Caco-2 (cell line): ENCODE data around the gene GPR3. TPM values are rescaled to one million over a fixed set of nuclear protein-coding genes. Genes with fewer than 3 reads are reported as not detected.

Experiments used
- BruUV-seq: library from RNA; stranded (reverse); fragments of 400-500 nt; replicated peaks from 2 replicates; lab custom pipeline; 2021; lab: Mats Ljungman, UMichigan
- CTCF ChIA-PET: fragments of 300-600 bp; sonication (Branson Sonifier 250); formaldehyde crosslinking; loops from one replicate; lab custom pipeline; 2022; ENCODE audit warnings: antibody characterized with exemption; lab: Charles Lee
- POLR2A ChIA-PET: fragments of 300-600 bp; sonication (Branson Sonifier 250); formaldehyde crosslinking; loops from one replicate; lab custom pipeline; 2022; ENCODE audit warnings: antibody characterized with exemption; lab: Charles Lee
- DNase-seq, 2 experiments: peaks; one replicate each; pipeline versions ENCODE4 v3.0.0 to v3.0.0-alpha.2; 2020 to 2022
- H3K27me3 ChIP-seq: replicated peaks from 2 replicates; pipeline ENCODE4 v1.6.0; 2011; ENCODE audit warnings: low read length; ENCODE audit not compliant: control insufficient read depth, insufficient read depth
- H3K36me3 ChIP-seq: 2 replicates; pipeline ENCODE4 v1.5.1; 2011; ENCODE audit warnings: low read length; ENCODE audit not compliant: control insufficient read depth, insufficient read depth
- H3K4me1 ChIP-seq: fragments of 250-450 bp; sonication (Bioruptor Pico); 2 replicates; pipeline ENCODE4 v1.5.1; 2020; ENCODE audit warnings: mild to moderate bottlenecking
- H3K4me3 ChIP-seq: 2 replicates; pipeline ENCODE4 v1.5.1; 2011; ENCODE audit warnings: low read depth, mild to moderate bottlenecking, control low read depth, low read length
- H3K9me3 ChIP-seq: fragments of 250-450 bp; sonication (Bioruptor Pico); 2 replicates; pipeline ENCODE4 v1.5.1; 2020; ENCODE audit warnings: mild to moderate bottlenecking, moderate library complexity
- H3K27ac Mint-ChIP-seq: one replicate; pipeline ENCODE4 v1.8.0; 2022; ENCODE audit warnings: mixed read lengths; ENCODE audit not compliant: unreplicated experiment
- H3K27me3 Mint-ChIP-seq: one replicate; pipeline ENCODE4 v1.8.0; 2022; ENCODE audit warnings: mixed read lengths; ENCODE audit not compliant: insufficient read depth, unreplicated experiment
- H3K36me3 Mint-ChIP-seq: one replicate; pipeline ENCODE4 v1.8.0; 2022; ENCODE audit warnings: mild to moderate bottlenecking, mixed read lengths; ENCODE audit not compliant: insufficient read depth, unreplicated experiment
- H3K4me1 Mint-ChIP-seq: one replicate; pipeline ENCODE4 v1.8.0; 2022; ENCODE audit warnings: low read depth, mixed read lengths; ENCODE audit not compliant: unreplicated experiment
- H3K4me3 Mint-ChIP-seq: one replicate; pipeline ENCODE4 v1.8.0; 2022; ENCODE audit warnings: mild to moderate bottlenecking, moderate library complexity, mixed read lengths; ENCODE audit not compliant: unreplicated experiment
- H3K9me3 Mint-ChIP-seq: one replicate; pipeline ENCODE4 v1.8.0; 2022; ENCODE audit warnings: mixed read lengths; ENCODE audit not compliant: unreplicated experiment
- intact Hi-C: fragments of 100-400 bp; cut with micrococcal nuclease; formaldehyde crosslinking; loops from one replicate; pipeline ENCODE4 v1.10.0; 2022; ENCODE audit not compliant: unreplicated experiment
- total RNA-seq: library from RNA; stranded (reverse); gene quantifications from 2 replicates; pipeline ENCODE4 v1.2.3, GENCODE V29; 2022
- TF ChIP-seq, protein P1 (sequence below), 2 experiments: fragments of 200-600 bp in 1 of 2; IDR thresholded peaks; 1 replicate in 1 of 2; 2 replicates in 1 of 2; pipeline versions ENCODE4 v1.5.1 to v1.8.0; 2011 to 2022; ENCODE audit warnings: antibody characterized with exemption in 1 of 2, control low read depth in 1 of 2, inconsistent platforms in 1 of 2, low read depth in 1 of 2, low read length in 1 of 2, mild to moderate bottlenecking in 1 of 2, moderate library complexity in 1 of 2; ENCODE audit not compliant: insufficient read depth in 1 of 2, severe bottlenecking in 1 of 2, unreplicated experiment in 1 of 2

GPR3 gene
- total RNA-seq, 1 experiment from 2014 or later = 0.91 TPM

DNA sequence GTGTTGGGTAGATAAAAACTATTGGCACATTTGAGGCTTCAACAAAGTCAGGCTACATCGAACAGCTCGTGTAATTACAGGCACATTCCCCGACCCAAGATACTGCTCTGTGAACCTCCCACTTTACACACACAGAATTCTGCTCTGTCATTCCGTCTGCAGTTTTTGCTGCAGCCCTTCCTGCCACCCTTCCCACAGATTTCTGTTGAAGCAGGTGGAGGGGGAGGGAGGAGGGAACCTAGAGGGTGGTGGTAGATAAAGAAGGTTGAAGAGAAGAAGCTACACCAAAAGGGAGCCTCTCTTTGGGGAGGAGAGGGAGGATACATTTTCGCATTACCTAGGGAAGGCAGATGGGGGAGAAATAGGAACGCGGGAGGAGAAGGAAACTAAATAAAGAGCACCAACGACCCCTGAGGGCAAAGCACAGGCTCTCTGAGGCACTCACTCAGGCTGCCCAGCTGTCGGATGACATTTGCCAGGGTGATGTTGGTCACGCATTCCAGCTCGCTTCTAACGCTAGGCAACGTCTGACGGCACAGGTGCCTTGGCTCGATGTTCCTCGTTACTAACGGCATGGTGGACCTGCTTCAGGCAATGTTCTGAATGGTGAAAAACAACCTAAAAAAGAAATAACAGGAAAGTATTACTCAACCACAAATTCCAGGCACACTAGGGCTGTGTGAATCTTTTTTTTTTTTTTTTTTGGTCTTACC, 36.0 kb downstream of the GPR3 start:
- POLR2A ChIA-PET = no interaction called here
- no peak for DNase-seq
- TF ChIP-seq, protein P1, sequence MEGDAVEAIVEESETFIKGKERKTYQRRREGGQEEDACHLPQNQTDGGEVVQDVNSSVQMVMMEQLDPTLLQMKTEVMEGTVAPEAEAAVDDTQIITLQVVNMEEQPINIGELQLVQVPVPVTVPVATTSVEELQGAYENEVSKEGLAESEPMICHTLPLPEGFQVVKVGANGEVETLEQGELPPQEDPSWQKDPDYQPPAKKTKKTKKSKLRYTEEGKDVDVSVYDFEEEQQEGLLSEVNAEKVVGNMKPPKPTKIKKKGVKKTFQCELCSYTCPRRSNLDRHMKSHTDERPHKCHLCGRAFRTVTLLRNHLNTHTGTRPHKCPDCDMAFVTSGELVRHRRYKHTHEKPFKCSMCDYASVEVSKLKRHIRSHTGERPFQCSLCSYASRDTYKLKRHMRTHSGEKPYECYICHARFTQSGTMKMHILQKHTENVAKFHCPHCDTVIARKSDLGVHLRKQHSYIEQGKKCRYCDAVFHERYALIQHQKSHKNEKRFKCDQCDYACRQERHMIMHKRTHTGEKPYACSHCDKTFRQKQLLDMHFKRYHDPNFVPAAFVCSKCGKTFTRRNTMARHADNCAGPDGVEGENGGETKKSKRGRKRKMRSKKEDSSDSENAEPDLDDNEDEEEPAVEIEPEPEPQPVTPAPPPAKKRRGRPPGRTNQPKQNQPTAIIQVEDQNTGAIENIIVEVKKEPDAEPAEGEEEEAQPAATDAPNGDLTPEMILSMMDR (IDR thresholded peaks at IDR 0.05; ENCODE audit: insufficient read depth in 1 of 2, low read depth in 1 of 2, low read length in 1 of 2, severe bottlenecking in 1 of 2, unreplicated experiment in 1 of 2) = no peak
- H3K36me3 ChIP-seq = no peaks in the 10 kb centered on the region
- Mint-ChIP-seq H3K9me3 (no peaks in the 10 kb centered on the region), H3K4me1 (no peaks in the 10 kb centered on the region), H3K36me3 (peaks cover 19% of the 10 kb centered on the region), H3K27ac (peak overlapping the region; percentile 25), H3K27me3 (no peaks in the 10 kb centered on the region), H3K4me3 (no peak overlapping the region)
- BruUV-seq = no TSS peak
- no peaks in the 10 kb centered on the region for H3K27me3 ChIP-seq
- intact Hi-C loops = no loop called here
- CTCF ChIA-PET = interaction anchor here (0.7 to 1.1 kb wide), 2 partner anchors 17 to 127 kb away, joined by 3 to 5 read pairs; no protein-coding TSS in a partner anchor
- no peaks in the 10 kb centered on the region for H3K4me1 ChIP-seq
- H3K4me3 ChIP-seq = no peak overlapping the region
- H3K9me3 ChIP-seq = no peaks in the 10 kb centered on the region

DNA sequence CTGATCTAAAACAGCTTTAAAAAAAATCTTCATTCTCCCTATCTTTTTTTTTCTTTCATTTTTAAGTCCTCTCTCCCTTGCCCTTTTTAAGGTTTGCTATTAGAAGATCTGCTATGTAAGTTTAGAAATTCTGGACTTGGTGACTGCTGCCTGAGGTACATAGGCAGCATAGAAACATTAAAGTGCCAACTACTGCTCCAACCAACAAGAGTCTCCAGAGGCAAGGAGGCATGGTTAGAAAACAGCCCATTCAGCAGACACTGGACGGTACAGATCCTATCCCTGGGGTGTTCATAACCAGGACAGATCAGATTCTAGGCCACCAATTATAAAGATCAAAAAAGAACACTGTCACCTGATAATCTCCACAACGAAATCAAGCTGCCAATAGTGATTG, 36.6 kb downstream of the GPR3 start:
- no peak overlapping the region for H3K4me3 Mint-ChIP-seq
- TF ChIP-seq, protein P1 (IDR thresholded peaks at IDR 0.05; ENCODE audit: insufficient read depth in 1 of 2, low read depth in 1 of 2, low read length in 1 of 2, severe bottlenecking in 1 of 2, unreplicated experiment in 1 of 2) = no peak
- no peaks in the 10 kb centered on the region for H3K36me3 ChIP-seq

DNA sequence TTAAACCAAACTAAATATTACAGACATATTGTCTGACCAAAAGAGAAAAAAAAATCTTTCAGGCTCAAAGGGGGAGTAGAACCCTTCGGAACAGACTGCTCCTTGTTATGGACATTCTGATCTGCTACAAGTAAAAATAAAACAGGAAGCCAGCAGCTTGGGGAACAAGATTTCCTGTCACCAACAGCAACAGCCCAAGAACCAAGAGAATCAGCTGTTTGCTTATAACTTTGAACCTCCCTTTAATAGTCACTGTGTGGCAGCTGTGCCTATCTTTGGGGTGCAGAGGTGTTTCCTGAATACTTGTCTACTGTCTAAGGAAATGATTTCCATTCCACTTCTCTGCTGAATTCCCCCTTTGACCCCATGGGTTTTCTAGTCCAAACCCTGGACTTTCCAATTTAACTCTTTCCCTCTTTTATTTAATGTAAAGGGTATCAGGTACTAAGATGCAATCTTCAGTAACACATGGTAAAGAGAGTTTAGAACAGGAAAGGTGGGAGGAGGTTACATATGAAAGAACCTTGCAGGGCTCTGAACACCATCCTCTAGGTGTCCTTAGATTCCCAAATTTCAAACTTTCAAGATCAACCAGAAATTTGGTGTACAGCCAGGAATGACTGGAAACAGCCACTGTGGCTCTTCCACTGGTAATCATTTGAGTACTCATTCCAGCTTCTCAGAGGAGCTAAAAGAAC, 38.6 kb downstream of the GPR3 start:
- no peak for DNase-seq
- TF ChIP-seq, protein P1 (IDR thresholded peaks at IDR 0.05; ENCODE audit: insufficient read depth in 1 of 2, low read depth in 1 of 2, low read length in 1 of 2, severe bottlenecking in 1 of 2, unreplicated experiment in 1 of 2) = no peak
- Histone ChIP-seq H3K9me3 (no peaks in the 10 kb centered on the region), H3K4me1 (no peaks in the 10 kb centered on the region), H3K36me3 (no peaks in the 10 kb centered on the region; the same call in 1 of the 2 replicates), H3K27me3 (no peaks in the 10 kb centered on the region), H3K4me3 (no peak overlapping the region)
- no peaks in the 10 kb centered on the region for H3K4me1 Mint-ChIP-seq
- BruUV-seq = no TSS peak
- no peak overlapping the region for H3K27ac Mint-ChIP-seq
- H3K4me3 Mint-ChIP-seq = no peak overlapping the region
- intact Hi-C loops = no loop called here
- H3K9me3 Mint-ChIP-seq = no peaks in the 10 kb centered on the region
- no peaks in the 10 kb centered on the region for H3K27me3 Mint-ChIP-seq
- H3K36me3 Mint-ChIP-seq = peaks cover 7% of the 10 kb centered on the region
- CTCF ChIA-PET = interaction anchor here (0.5 kb wide), 1 partner anchor 14 kb away, joined by 3 read pairs; no protein-coding TSS in a partner anchor
- POLR2A ChIA-PET = no interaction called here

More for the DNA sequence above, 36.6 kb downstream of the GPR3 start:
- peaks cover 19% of the 10 kb centered on the region for H3K36me3 Mint-ChIP-seq
- H3K27me3 ChIP-seq = no peaks in the 10 kb centered on the region
- BruUV-seq = no TSS peak
- DNase-seq = no peak
- no peaks in the 10 kb centered on the region for H3K9me3 Mint-ChIP-seq
- intact Hi-C loops = no loop called here
- peak overlapping the region; percentile 25 for H3K27ac Mint-ChIP-seq
- H3K27me3 Mint-ChIP-seq = no peaks in the 10 kb centered on the region
- ChIA-PET POLR2A (no interaction called here), CTCF (interaction anchor here (0.7 kb wide), 1 partner anchor 16 kb away, joined by 5 read pairs; no protein-coding TSS in a partner anchor)
- no peaks in the 10 kb centered on the region for H3K4me1 ChIP-seq
- no peaks in the 10 kb centered on the region for H3K9me3 ChIP-seq
- no peak overlapping the region for H3K4me3 ChIP-seq
- H3K4me1 Mint-ChIP-seq = no peaks in the 10 kb centered on the region
